Measurements from ENCODE around the gene ROR1.

- TF ChIP-seq EZH2 (optimal IDR thresholded peaks at IDR 0.05; ENCODE audit: low read depth, low read length) = no peak
- no peak for TF ChIP-seq CTCF (IDR thresholded peaks at IDR 0.05; ENCODE audit: low read length)
- TF ChIP-seq EZH2phosphoT487 (IDR thresholded peaks at IDR 0.05; ENCODE audit: low read length) = no peak
These were observed 197.7 kb downstream of the ROR1 start for GRCh38 chr1:63971557-63971956.
